B cell (primary cell): ENCODE data around the gene FRMD6. TPM values are rescaled to one million over a fixed set of nuclear protein-coding genes. Genes with fewer than 3 reads are reported as not detected.

Experiments used
- ATAC-seq: fragments of 200-7000 bp; cut with Tn5 transposase; one replicate; pipeline ENCODE4 v1.10.0; 2021; ENCODE audit warnings: low read depth, mild to moderate bottlenecking, moderate number of reproducible peaks, moderate library complexity
- CTCF ChIA-PET: fragments of 350-600 bp; sonication (Branson Sonifier 250); formaldehyde crosslinking; loops from one replicate; lab custom pipeline; 2021; ENCODE audit warnings: antibody characterized with exemption, inconsistent platforms; lab: Charles Lee
- POLR2A ChIA-PET: fragments of 350-600 bp; sonication (Branson Sonifier 250); formaldehyde crosslinking; loops from one replicate; lab custom pipeline; 2021; ENCODE audit warnings: antibody characterized with exemption; lab: Charles Lee
- DNase-seq: peaks from one replicate; pipeline ENCODE4 v3.0.0; 2013
- H2AFZ ChIP-seq: 2 replicates; pipeline ENCODE4 v1.6.1; 2012; ENCODE audit warnings: mild to moderate bottlenecking, low read depth, low read length; ENCODE audit not compliant: insufficient read depth, poor library complexity, severe bottlenecking
- H3K27ac ChIP-seq, 2 donors: 1 replicate in 1 of 2; 2 replicates in 1 of 2; pipeline ENCODE4 v1.5.1; 2012 to 2013; ENCODE audit warnings: low read length in 2 of 2, mild to moderate bottlenecking in 2 of 2, moderate library complexity in 1 of 2
- H3K27me3 ChIP-seq, 4 experiments: fragments of 200-600 bp in 1 of 4; sonication (generic) in 1 of 4; replicated peaks in 1 of 4; 1 replicate in 2 of 4; 2 replicates in 2 of 4; pipeline versions ENCODE4 v1.6.1 to v1.7.0; 2013 to 2016; ENCODE audit warnings: low read length in 3 of 4, mild to moderate bottlenecking in 2 of 4, mixed read lengths in 1 of 4, moderate library complexity in 1 of 4; ENCODE audit not compliant: insufficient read depth in 4 of 4, control insufficient read depth in 3 of 4; ENCODE audit errors: control extremely low read depth in 1 of 4
- H3K36me3 ChIP-seq, 2 experiments: replicated peaks in 1 of 2; 1 replicate in 1 of 2; 2 replicates in 1 of 2; pipeline versions ENCODE4 v1.6.1 to v1.7.1; 2013; ENCODE audit warnings: low read length in 1 of 2; ENCODE audit not compliant: insufficient read depth in 2 of 2, control insufficient read depth in 1 of 2; ENCODE audit errors: control extremely low read depth in 1 of 2, extremely low read depth in 1 of 2
- H3K4me1 ChIP-seq, 2 donors: fragments of 200-600 bp in 1 of 2; sonication (generic) in 1 of 2; 1 replicate in 1 of 2; 2 replicates in 1 of 2; pipeline versions ENCODE4 v1.5.1 to v1.6.1; 2013 to 2017; ENCODE audit warnings: low read length in 2 of 2; ENCODE audit not compliant: control insufficient read depth in 2 of 2, insufficient read depth in 2 of 2
- H3K4me2 ChIP-seq: replicated peaks from 2 replicates; pipeline ENCODE3; 2012; ENCODE audit warnings: mild to moderate bottlenecking, low read depth, low read length; ENCODE audit not compliant: poor library complexity, severe bottlenecking
- H3K4me3 ChIP-seq, 5 experiments: fragments of 200-600 bp in 1 of 5; sonication (generic) in 1 of 5; 1 replicate in 3 of 5; 2 replicates in 2 of 5; pipeline versions ENCODE4 v1.5.1 to v1.7.0; 2011 to 2016; ENCODE audit warnings: low read length in 4 of 5, mild to moderate bottlenecking in 4 of 5, low read depth in 2 of 5, control low read depth in 1 of 5, moderate library complexity in 1 of 5; ENCODE audit not compliant: insufficient read depth in 1 of 5; ENCODE audit errors: control extremely low read depth in 1 of 5, extremely low read depth in 1 of 5
- H3K79me2 ChIP-seq: fragments of 200-600 bp; sonication (generic); one replicate; pipeline ENCODE4 v1.6.0; 2016; ENCODE audit warnings: low read length; ENCODE audit not compliant: control insufficient read depth, insufficient read depth
- H3K9ac ChIP-seq: fragments of 200-600 bp; sonication (generic); 2 replicates; pipeline ENCODE4 v1.6.1; 2017; ENCODE audit warnings: mild to moderate bottlenecking, low read length, moderate library complexity
- H3K9me3 ChIP-seq, 3 donors: one replicate each; pipeline versions ENCODE4 v1.6.1 to v1.7.1; 2013; ENCODE audit warnings: low read length in 2 of 3; ENCODE audit not compliant: control insufficient read depth in 2 of 3, insufficient read depth in 1 of 3; ENCODE audit errors: control extremely low read depth in 1 of 3
- H4K20me1 ChIP-seq: 2 replicates; pipeline ENCODE4 v1.6.0; 2012; ENCODE audit warnings: mild to moderate bottlenecking, low read length; ENCODE audit not compliant: insufficient read depth, control insufficient read depth, poor library complexity, severe bottlenecking
- H3K27ac Mint-ChIP-seq: one replicate; pipeline ENCODE4 v1.8.0; 2021; ENCODE audit warnings: mixed read lengths
- H3K27me3 Mint-ChIP-seq: one replicate; pipeline ENCODE4 v1.8.0; 2021; ENCODE audit warnings: mixed read lengths
- H3K4me1 Mint-ChIP-seq: one replicate; pipeline ENCODE4 v1.8.0; 2021; ENCODE audit warnings: mixed read lengths
- H3K4me3 Mint-ChIP-seq: one replicate; pipeline ENCODE4 v1.8.0; 2021; ENCODE audit warnings: mixed read lengths
- H3K9me3 Mint-ChIP-seq: one replicate; pipeline ENCODE4 v1.8.0; 2022; ENCODE audit warnings: mixed read lengths; ENCODE audit not compliant: insufficient read depth
- EZH2 ChIP-seq: IDR thresholded peaks from 2 replicates; pipeline ENCODE4 v1.6.1; 2012; ENCODE audit warnings: borderline replicate concordance, low read depth, mild to moderate bottlenecking, moderate library complexity, low read length; ENCODE audit not compliant: insufficient read depth, poor library complexity, severe bottlenecking
- WGBS: methylation state at CpG from one replicate; pipeline ENCODE4 v1.1.5; 2013; ENCODE audit warnings: missing lambda C conversion rate; ENCODE audit not compliant: insufficient coverage; 5-methylcytosine and 5-hydroxymethylcytosine counted together
- intact Hi-C: fragments of 100-400 bp; cut with micrococcal nuclease; formaldehyde crosslinking; loops from one replicate; pipeline ENCODE4 v1.10.0; 2022
- polyA plus RNA-seq: library from polyadenylated mRNA; depleted of rRNA; stranded (reverse); fragments of >200 nt; gene quantifications from 2 replicates; pipeline ENCODE4 v1.2.3, GENCODE V29; 2012
- total RNA-seq, 2 donors: library from RNA; stranded (reverse); fragments of 120-200 nt in 1 of 2; gene quantifications; 1 replicate in 1 of 2; 2 replicates in 1 of 2; pipeline versions ENCODE4 v1.2.3 to v1.2.4, GENCODE V29; 2013 to 2022
- TF ChIP-seq, protein P1 (sequence below): fragments of 200-600 bp; IDR thresholded peaks from one replicate; pipeline ENCODE4 v1.8.0; 2022; ENCODE audit warnings: antibody characterized with exemption, mild to moderate bottlenecking

FRMD6 gene
- total and polyA plus RNA-seq, 2 donors (not counting 1 experiment from before 2014, with no cell fraction given), result 0.03 to 0.30 TPM

DNA sequence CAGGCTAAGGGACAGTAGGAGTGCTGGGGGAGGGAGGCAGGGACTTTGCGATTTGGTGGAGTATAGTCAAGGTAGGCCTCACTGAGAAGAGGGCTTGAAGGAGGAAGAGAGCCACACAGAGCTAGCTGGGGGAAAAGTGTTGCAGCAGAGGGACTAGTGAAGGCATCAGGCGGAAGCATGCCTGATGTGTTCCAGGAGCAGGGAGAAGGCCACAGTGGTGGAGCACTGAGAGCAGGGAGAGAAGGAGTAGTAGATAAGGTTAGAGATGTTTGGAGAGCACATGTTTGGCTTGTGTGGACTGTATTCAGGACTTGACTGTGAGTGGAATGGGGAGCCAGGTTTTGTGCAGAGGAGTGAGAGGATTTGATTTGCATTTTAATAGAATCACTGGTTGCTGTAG, 9.0 kb downstream of the FRMD6 start:
- CTCF ChIA-PET, result no interaction called here
- H3K4me2 ChIP-seq, result no peak overlapping the region
- peaks cover 0 to 22% (median 15%) of the 10 kb centered on the region in 4 experiments for H3K27me3 ChIP-seq
- H3K9me3 ChIP-seq, result no peaks in the 10 kb centered on the region
- Mint-ChIP-seq H3K4me1 (no peaks in the 10 kb centered on the region), H3K4me3 (no peak overlapping the region), H3K9me3 (peaks cover 3% of the 10 kb centered on the region), H3K27me3 (peaks cover 40% of the 10 kb centered on the region), H3K27ac (no peak overlapping the region)
- no peak for TF ChIP-seq EZH2
- TF ChIP-seq, protein P1, sequence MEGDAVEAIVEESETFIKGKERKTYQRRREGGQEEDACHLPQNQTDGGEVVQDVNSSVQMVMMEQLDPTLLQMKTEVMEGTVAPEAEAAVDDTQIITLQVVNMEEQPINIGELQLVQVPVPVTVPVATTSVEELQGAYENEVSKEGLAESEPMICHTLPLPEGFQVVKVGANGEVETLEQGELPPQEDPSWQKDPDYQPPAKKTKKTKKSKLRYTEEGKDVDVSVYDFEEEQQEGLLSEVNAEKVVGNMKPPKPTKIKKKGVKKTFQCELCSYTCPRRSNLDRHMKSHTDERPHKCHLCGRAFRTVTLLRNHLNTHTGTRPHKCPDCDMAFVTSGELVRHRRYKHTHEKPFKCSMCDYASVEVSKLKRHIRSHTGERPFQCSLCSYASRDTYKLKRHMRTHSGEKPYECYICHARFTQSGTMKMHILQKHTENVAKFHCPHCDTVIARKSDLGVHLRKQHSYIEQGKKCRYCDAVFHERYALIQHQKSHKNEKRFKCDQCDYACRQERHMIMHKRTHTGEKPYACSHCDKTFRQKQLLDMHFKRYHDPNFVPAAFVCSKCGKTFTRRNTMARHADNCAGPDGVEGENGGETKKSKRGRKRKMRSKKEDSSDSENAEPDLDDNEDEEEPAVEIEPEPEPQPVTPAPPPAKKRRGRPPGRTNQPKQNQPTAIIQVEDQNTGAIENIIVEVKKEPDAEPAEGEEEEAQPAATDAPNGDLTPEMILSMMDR, result no peak
- ATAC-seq (no peak), DNase-seq (no peak)
- H3K9ac ChIP-seq, result no peak overlapping the region
- intact Hi-C loops, result no loop called here
- H2AFZ ChIP-seq, result no peak overlapping the region
- no peaks in the 10 kb centered on the region for H3K79me2 ChIP-seq
- H3K36me3 ChIP-seq, result no peaks in the 10 kb centered on the region
- no peaks in the 10 kb centered on the region for H3K4me1 ChIP-seq
- H3K27ac ChIP-seq, result no peak overlapping the region
- H4K20me1 ChIP-seq, result no peaks in the 10 kb centered on the region
- POLR2A ChIA-PET, result no interaction called here
- WGBS, result 97% methylated on average over 2 of the region's 2 CpGs
- H3K4me3 ChIP-seq, result no peak overlapping the region

DNA sequence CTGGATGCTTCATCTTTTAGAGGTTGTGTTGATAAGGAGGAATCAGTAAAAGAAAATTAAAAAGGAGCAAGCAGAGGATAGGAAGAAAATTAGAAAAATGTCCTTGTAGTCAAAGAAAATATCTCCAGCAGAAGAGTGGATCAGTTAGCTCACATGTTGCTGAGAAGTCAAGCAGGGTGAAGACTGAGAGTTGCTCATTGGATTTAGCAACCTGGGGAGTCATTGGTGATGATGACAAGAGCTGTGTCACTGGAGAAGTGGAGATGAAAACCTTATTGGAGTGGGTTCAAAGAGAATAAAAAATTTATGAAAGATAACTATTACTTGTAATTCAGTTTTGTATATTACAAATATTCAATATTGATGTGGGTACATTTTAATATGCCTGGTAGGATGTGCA, 9.8 kb downstream of the FRMD6 start:
- Mint-ChIP-seq H3K27me3 (peaks cover 36% of the 10 kb centered on the region), H3K9me3 (peaks cover 3% of the 10 kb centered on the region), H3K4me3 (no peak overlapping the region), H3K4me1 (no peaks in the 10 kb centered on the region), H3K27ac (no peak overlapping the region)
- Histone ChIP-seq H3K36me3 (no peaks in the 10 kb centered on the region), H3K4me3 (no peak overlapping the region), H2AFZ (no peak overlapping the region), H3K9ac (no peak overlapping the region), H3K27me3 (peaks cover 0 to 19% (median 10%) of the 10 kb centered on the region in 4 experiments), H3K27ac (no peak overlapping the region), H3K9me3 (no peaks in the 10 kb centered on the region), H3K4me2 (no peak overlapping the region), H3K4me1 (no peaks in the 10 kb centered on the region), H4K20me1 (no peaks in the 10 kb centered on the region), H3K79me2 (no peaks in the 10 kb centered on the region)
- POLR2A ChIA-PET, result no interaction called here
- TF ChIP-seq, protein P1, result no peak
- no peak for TF ChIP-seq EZH2
- intact Hi-C loops, result no loop called here
- CTCF ChIA-PET, result no interaction called here
- ATAC-seq, result no peak
- no peak for DNase-seq
